Measurements from ENCODE around the gene ERC1.

ERC1 gene

GRCh38 chr12:1044199-1044598 lies 53.2 kb downstream of the ERC1 start (continued):
- TF ChIP-seq PRDM10 (tag by site-specific recombination; IDR thresholded peaks at IDR 0.05) (no peak), ZNF792 (tag by site-specific recombination; IDR thresholded peaks at IDR 0.05) (no peak), ZNF10 (tag by site-specific recombination; IDR thresholded peaks at IDR 0.05) (peak; percentile 38; the same call in 1 of the 2 replicates)

- TF ChIP-seq PRDM6 (tag by site-specific recombination; IDR thresholded peaks at IDR 0.05) (peak; percentile 43; the same call in 1 of the 2 replicates), ZNF175 (tag by site-specific recombination; IDR thresholded peaks at IDR 0.05) (no peak)
- no peak overlapping the region for H3K27ac ChIP-seq (ENCODE audit: extremely low read depth, low read depth, low read length)
- CTCF ChIA-PET = no interaction called here
Observed at GRCh38 chr12:1044696-1045095, 53.7 kb downstream of the ERC1 start.

GRCh38 chr12:1046727-1047126 lies 55.7 kb downstream of the ERC1 start:
- no peaks in the 10 kb centered on the region; a peak in 1 of 3 replicates for H3K36me3 ChIP-seq (ENCODE audit: control insufficient read depth in 2 of 2, insufficient read depth in 1 of 2, low read length in 2 of 2)
- POLR2A ChIA-PET = no interaction called here
- TF ChIP-seq ZNF747 (tag by site-specific recombination; IDR thresholded peaks at IDR 0.05) (no peak), KLF16 (tag by site-specific recombination; IDR thresholded peaks at IDR 0.05) (no peak), HOXD13 (CRISPR knock-in tag; IDR thresholded peaks at IDR 0.05; ENCODE audit: borderline replicate concordance) (no peak), GLIS1 (tag by site-specific recombination; IDR thresholded peaks at IDR 0.05) (no peak), MEIS1 (CRISPR knock-in tag; IDR thresholded peaks at IDR 0.05; ENCODE audit: borderline replicate concordance) (no peak), ZBTB20 (tag by site-specific recombination; IDR thresholded peaks at IDR 0.05) (no peak), ZNF510 (tag by site-specific recombination; IDR thresholded peaks at IDR 0.05; ENCODE audit: insufficient replicate concordance) (no peak), ZNF214 (tag by site-specific recombination; IDR thresholded peaks at IDR 0.05; ENCODE audit: borderline replicate concordance) (no peak), ZNF18 (tag by site-specific recombination; IDR thresholded peaks at IDR 0.05) (no peak), ZNF132 (tag by site-specific recombination; IDR thresholded peaks at IDR 0.05; ENCODE audit: borderline replicate concordance) (no peak), ZNF157 (tag by site-specific recombination; IDR thresholded peaks at IDR 0.05) (no peak), ZNF146 (tag by site-specific recombination; IDR thresholded peaks at IDR 0.05) (no peak), ZBTB48 (tag by site-specific recombination; IDR thresholded peaks at IDR 0.05) (no peak)
- no peak overlapping the region for H3K4me3 ChIP-seq (ENCODE audit: low read depth, low read length)
- H3K9me3 ChIP-seq (ENCODE audit: control insufficient read depth, insufficient read depth, low read depth, low read length) = no peaks in the 10 kb centered on the region
- H3K27ac ChIP-seq (ENCODE audit: extremely low read depth, low read depth, low read length) = no peak overlapping the region
- H3K4me1 ChIP-seq (ENCODE audit: control insufficient read depth, insufficient read depth, low read length) = peaks cover 4% of the 10 kb centered on the region; the same call in 1 of the 2 replicates
- CTCF ChIA-PET = no interaction called here

More at GRCh38 chr12:1044696-1045095, 53.7 kb downstream of the ERC1 start:
- POLR2A ChIA-PET = no interaction called here
- no peaks in the 10 kb centered on the region for H3K4me1 ChIP-seq (ENCODE audit: control insufficient read depth, insufficient read depth, low read length)
- H3K9me3 ChIP-seq (ENCODE audit: control insufficient read depth, insufficient read depth, low read depth, low read length) = no peaks in the 10 kb centered on the region
- no peaks in the 10 kb centered on the region; a peak in 1 of 3 replicates for H3K36me3 ChIP-seq (ENCODE audit: control insufficient read depth in 2 of 2, insufficient read depth in 1 of 2, low read length in 2 of 2)
- H3K4me3 ChIP-seq (ENCODE audit: low read depth, low read length) = no peak overlapping the region
